Measurements from ENCODE around the gene ASIP. TPM values are rescaled to one million over a fixed set of nuclear protein-coding genes. Genes with fewer than 3 reads are reported as not detected.

The ASIP gene
- total and polyA plus RNA-seq, 2 donors (not counting 1 experiment from before 2014, with no cell fraction given), result not detected

- Histone ChIP-seq H3K9me3 (ENCODE audit: control insufficient read depth, insufficient read depth, low read depth, low read length) (no peaks in the 10 kb centered on the region), H3K36me3 (ENCODE audit: control insufficient read depth, insufficient read depth, low read length) (no peaks in the 10 kb centered on the region), H3K27ac (ENCODE audit: insufficient read depth, low read length) (no peak overlapping the region), H3K4me1 (ENCODE audit: control insufficient read depth, extremely low read depth, insufficient read depth, low read length) (no peaks in the 10 kb centered on the region), H3K4me2 (ENCODE audit: extremely low read depth, insufficient read depth, low read length) (no peak overlapping the region), H4K20me1 (ENCODE audit: control insufficient read depth, extremely low read depth, insufficient read depth, low read length) (no peaks in the 10 kb centered on the region), H3K4me3 (replicated peaks in 1 of 4; ENCODE audit: control extremely low read depth in 1 of 4, insufficient read depth in 1 of 4, low read depth in 3 of 4, low read length in 4 of 4) (no peak overlapping the region), H3K9ac (ENCODE audit: insufficient read depth, low read length) (no peak overlapping the region), H3K27me3 (ENCODE audit: control insufficient read depth, insufficient read depth, low read length) (peaks cover 7% of the 10 kb centered on the region), H2AFZ (ENCODE audit: low read length) (no peak overlapping the region), H3K79me2 (ENCODE audit: control insufficient read depth, insufficient read depth, low read length) (no peaks in the 10 kb centered on the region)
- TF ChIP-seq EZH2 (IDR thresholded peaks at IDR 0.05; ENCODE audit: low read length, missing control alignments), result no peak
- TF ChIP-seq CTCF (conservative IDR thresholded peaks at IDR 0.05 in 1 of 2, IDR thresholded peaks at IDR 0.05 in 1 of 2; ENCODE audit: low read depth in 1 of 2, low read length in 2 of 2), result no peak
- DNase-seq (ENCODE audit: low read depth in 2 of 2), result no peak
These were observed 32.1 kb upstream of the ASIP start for GRCh38 chr20:34209111-34209510.

GRCh38 chr20:34210271-34210670 lies 31.0 kb upstream of the ASIP start:
- Histone ChIP-seq H3K79me2 (ENCODE audit: control insufficient read depth, insufficient read depth, low read length) (no peaks in the 10 kb centered on the region), H3K9me3 (ENCODE audit: control insufficient read depth, insufficient read depth, low read depth, low read length) (no peaks in the 10 kb centered on the region), H3K9ac (ENCODE audit: insufficient read depth, low read length) (no peak overlapping the region), H3K4me2 (ENCODE audit: extremely low read depth, insufficient read depth, low read length) (no peak overlapping the region), H2AFZ (ENCODE audit: low read length) (no peak overlapping the region), H3K4me1 (ENCODE audit: control insufficient read depth, extremely low read depth, insufficient read depth, low read length) (no peaks in the 10 kb centered on the region), H4K20me1 (ENCODE audit: control insufficient read depth, extremely low read depth, insufficient read depth, low read length) (no peaks in the 10 kb centered on the region), H3K4me3 (replicated peaks in 1 of 4; ENCODE audit: control extremely low read depth in 1 of 4, insufficient read depth in 1 of 4, low read depth in 3 of 4, low read length in 4 of 4) (no peak overlapping the region), H3K27me3 (ENCODE audit: control insufficient read depth, insufficient read depth, low read length) (peaks cover 7% of the 10 kb centered on the region), H3K36me3 (ENCODE audit: control insufficient read depth, insufficient read depth, low read length) (no peaks in the 10 kb centered on the region), H3K27ac (ENCODE audit: insufficient read depth, low read length) (no peak overlapping the region)
- TF ChIP-seq CTCF (conservative IDR thresholded peaks at IDR 0.05 in 1 of 2, IDR thresholded peaks at IDR 0.05 in 1 of 2; ENCODE audit: low read depth in 1 of 2, low read length in 2 of 2) (no peak), EZH2 (IDR thresholded peaks at IDR 0.05; ENCODE audit: low read length, missing control alignments) (no peak)
- no peak for DNase-seq (ENCODE audit: low read depth in 2 of 2)

- no peaks in the 10 kb centered on the region for H3K79me2 ChIP-seq (ENCODE audit: control insufficient read depth, insufficient read depth, low read length)
- TF ChIP-seq EZH2 (IDR thresholded peaks at IDR 0.05; ENCODE audit: low read length, missing control alignments) (no peak), CTCF (conservative IDR thresholded peaks at IDR 0.05 in 1 of 2, IDR thresholded peaks at IDR 0.05 in 1 of 2; ENCODE audit: low read depth in 1 of 2, low read length in 2 of 2) (no peak)
- no peak overlapping the region for H3K4me2 ChIP-seq (ENCODE audit: extremely low read depth, insufficient read depth, low read length)
- no peaks in the 10 kb centered on the region for H3K36me3 ChIP-seq (ENCODE audit: control insufficient read depth, insufficient read depth, low read length)
- H3K4me3 ChIP-seq (replicated peaks in 1 of 4; ENCODE audit: control extremely low read depth in 1 of 4, insufficient read depth in 1 of 4, low read depth in 3 of 4, low read length in 4 of 4), result no peak overlapping the region
- no peaks in the 10 kb centered on the region for H3K4me1 ChIP-seq (ENCODE audit: control insufficient read depth, extremely low read depth, insufficient read depth, low read length)
- H3K9me3 ChIP-seq (ENCODE audit: control insufficient read depth, insufficient read depth, low read depth, low read length), result no peaks in the 10 kb centered on the region
- H4K20me1 ChIP-seq (ENCODE audit: control insufficient read depth, extremely low read depth, insufficient read depth, low read length), result no peaks in the 10 kb centered on the region
- peaks cover 7% of the 10 kb centered on the region for H3K27me3 ChIP-seq (ENCODE audit: control insufficient read depth, insufficient read depth, low read length)
- DNase-seq (ENCODE audit: low read depth in 2 of 2), result no peak
- H3K27ac ChIP-seq (ENCODE audit: insufficient read depth, low read length), result no peak overlapping the region
- no peak overlapping the region for H2AFZ ChIP-seq (ENCODE audit: low read length)
- no peak overlapping the region for H3K9ac ChIP-seq (ENCODE audit: insufficient read depth, low read length)
These were observed 29.6 kb upstream of the ASIP start for GRCh38 chr20:34211591-34211990.
